GM12872 (cell line): ENCODE results near the gene KPNA3.

Experiments used
- TF ChIP-seq, protein P1 (sequence below): IDR thresholded peaks from 3 replicates; pipeline ENCODE4 v1.5.1; 2011; ENCODE audit warnings: low read depth, mild to moderate bottlenecking, low read length, moderate library complexity; ENCODE audit not compliant: insufficient read depth

The KPNA3 gene, protein sequence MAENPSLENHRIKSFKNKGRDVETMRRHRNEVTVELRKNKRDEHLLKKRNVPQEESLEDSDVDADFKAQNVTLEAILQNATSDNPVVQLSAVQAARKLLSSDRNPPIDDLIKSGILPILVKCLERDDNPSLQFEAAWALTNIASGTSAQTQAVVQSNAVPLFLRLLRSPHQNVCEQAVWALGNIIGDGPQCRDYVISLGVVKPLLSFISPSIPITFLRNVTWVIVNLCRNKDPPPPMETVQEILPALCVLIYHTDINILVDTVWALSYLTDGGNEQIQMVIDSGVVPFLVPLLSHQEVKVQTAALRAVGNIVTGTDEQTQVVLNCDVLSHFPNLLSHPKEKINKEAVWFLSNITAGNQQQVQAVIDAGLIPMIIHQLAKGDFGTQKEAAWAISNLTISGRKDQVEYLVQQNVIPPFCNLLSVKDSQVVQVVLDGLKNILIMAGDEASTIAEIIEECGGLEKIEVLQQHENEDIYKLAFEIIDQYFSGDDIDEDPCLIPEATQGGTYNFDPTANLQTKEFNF

DNA sequence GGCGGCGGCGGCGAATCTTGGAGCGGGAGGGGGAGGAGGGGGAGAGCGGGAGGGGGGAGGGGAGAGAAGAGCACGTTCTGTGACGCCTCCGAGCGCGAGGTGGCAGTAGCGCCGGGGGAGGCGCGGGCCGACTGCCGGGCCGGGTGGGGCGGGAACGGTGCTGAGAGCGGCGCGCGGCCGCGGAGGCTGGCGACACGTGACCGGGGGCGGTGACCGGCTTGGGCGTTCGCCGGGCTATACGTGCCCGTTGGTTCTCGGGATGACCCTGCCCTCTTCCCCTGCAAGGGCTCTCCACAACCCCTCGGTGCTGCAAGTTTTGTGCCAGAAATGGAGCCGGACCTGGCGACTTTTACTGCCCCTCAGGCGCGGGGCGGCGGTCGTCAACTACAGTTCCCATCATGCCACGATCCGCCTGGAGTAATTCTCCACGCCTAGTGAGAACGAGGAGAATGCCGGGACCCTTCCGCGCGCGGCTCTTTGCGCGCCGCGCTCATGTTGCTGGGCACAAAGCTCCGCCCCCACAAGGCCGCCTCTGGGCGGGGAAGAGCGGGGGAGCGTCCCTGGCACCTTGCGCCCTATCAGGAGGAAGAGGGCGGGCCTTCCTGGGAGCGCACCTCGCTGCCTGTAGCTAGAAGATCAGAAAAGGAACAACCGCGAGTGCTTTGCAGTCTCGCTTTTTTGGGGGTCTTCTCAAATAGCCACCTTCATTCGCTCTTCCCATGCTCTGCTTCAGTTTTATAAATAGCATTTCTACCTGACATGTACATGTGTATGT, at the start of gene KPNA3:
Gene KPNA3 (minus strand): TSS at position 133 of the 775 bp plus-strand sequence. CDS start 176 bp downstream, outside the sequence.
- TF ChIP-seq, protein P1, sequence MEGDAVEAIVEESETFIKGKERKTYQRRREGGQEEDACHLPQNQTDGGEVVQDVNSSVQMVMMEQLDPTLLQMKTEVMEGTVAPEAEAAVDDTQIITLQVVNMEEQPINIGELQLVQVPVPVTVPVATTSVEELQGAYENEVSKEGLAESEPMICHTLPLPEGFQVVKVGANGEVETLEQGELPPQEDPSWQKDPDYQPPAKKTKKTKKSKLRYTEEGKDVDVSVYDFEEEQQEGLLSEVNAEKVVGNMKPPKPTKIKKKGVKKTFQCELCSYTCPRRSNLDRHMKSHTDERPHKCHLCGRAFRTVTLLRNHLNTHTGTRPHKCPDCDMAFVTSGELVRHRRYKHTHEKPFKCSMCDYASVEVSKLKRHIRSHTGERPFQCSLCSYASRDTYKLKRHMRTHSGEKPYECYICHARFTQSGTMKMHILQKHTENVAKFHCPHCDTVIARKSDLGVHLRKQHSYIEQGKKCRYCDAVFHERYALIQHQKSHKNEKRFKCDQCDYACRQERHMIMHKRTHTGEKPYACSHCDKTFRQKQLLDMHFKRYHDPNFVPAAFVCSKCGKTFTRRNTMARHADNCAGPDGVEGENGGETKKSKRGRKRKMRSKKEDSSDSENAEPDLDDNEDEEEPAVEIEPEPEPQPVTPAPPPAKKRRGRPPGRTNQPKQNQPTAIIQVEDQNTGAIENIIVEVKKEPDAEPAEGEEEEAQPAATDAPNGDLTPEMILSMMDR, result peak; percentile 7; the same call in 1 of the 3 replicates

DNA sequence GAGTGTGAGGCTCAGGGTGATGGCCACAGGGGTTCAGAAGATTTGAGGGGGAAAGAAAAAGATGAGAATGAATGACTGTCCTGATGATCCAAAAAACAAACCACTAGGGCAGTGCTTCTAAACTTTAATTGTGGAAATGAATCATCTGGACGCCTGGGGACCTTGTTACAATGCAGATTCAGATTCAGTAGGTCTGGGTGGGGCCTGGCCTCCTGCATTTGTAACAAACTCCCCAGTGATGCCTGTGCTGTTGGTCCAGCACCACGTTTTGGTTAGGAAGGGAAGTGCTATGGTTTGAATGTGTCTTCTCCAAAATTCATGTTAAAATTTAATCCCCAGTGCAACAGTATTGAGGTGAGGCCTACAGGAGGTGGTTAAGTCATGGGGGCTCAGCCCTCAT, 49.5 kb upstream of the KPNA3 start:
- TF ChIP-seq, protein P1, result no peak

DNA sequence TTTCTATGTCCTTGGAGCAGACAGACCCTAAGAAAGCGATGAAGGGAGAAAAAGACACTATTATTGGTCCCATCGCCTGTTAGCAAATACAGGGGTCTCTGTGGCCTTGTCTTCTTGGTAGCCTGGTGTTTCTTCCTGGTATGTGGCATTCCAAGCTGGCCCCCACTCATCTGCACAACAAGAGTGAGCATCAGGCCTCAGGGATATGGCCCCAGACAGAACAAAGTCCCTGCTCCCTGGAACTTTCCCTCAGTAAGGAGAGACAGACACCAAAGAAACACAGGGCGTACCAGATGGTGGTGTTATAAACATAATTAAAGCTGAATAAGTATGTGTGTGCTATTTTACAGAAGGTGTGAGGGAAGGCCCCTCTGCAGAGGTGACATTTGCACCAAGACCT, 48.2 kb upstream of the KPNA3 start:
- TF ChIP-seq, protein P1, result no peak

DNA sequence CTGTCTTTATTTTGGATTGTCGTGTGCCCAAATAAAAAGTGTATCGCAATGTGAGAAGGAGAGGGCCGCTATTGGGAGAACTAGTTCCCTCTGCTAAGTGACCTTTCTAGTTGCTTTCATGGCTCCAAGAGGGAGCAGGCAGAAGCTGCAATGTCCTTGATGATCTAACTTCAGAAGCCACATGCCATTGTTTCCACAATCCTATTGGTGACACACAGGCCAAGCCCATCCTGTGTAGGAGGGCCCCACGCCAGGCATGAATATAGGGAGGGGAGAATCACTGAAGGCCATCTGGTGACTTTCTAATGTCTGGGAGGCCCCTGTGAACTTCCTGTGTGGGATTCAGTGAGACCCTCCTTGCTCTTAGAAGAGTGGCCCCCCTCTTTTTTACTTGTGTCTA, 47.8 kb upstream of the KPNA3 start:
- TF ChIP-seq, protein P1, result no peak

DNA sequence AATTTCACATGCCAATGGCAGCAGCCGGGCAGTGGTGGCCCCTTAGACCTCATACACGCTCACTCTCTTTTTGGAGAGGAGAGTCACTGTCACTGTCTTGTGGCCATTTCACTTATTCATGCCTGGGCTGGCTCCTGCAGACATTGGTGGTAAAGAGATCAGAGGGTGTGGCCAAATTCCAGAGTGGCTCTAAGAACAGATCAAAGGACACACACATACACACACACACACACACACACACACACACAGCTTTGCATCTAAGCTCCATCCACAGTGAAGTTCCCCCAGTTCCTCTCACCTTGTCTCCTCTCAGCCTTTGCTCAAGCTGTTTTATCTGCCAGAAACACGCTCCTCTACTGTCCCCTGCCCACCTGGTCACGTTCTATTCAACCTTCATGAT, 46.5 kb upstream of the KPNA3 start:
- TF ChIP-seq, protein P1, result no peak

DNA sequence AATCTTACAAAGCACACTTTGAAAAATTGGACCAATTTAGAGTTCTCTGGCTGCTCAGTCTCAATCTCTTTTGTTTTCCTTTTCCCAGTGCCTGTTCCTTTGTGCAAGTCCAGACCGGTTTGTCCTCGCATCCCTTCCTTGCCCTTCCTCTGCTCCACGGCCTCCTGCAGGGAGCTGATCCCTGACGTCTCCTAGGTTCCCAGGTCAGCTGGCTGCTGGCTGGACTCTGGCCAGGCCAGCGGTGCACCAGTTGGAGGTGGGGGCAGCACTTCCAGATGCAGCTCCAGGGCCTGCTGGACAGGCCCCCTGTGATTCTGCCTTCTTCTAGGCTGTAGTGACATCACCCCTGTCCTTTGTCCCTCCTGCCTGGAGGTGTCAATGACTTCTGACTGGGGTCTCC, 44.0 kb upstream of the KPNA3 start:
- TF ChIP-seq, protein P1, result no peak

DNA sequence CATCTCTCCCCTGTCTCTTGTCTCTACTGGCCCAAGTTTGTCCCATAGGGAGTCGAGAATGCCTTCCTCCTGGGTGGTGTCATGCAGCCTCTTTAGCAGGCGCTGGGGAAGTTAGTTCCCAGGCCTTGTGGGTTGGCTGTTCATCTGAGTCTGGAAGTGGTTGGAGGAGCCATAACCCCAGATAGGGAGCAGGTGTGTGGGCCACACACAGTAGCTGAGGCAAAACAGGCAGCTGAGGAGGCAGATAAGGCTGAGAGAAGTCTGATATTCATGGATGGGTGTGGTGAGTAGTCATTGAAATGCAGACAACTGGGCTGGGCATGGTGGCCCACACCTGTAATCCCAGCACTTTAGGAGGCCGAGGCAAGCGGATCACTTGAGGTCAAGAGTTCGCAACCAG, 40.9 kb upstream of the KPNA3 start:
- TF ChIP-seq, protein P1, result no peak
